Fibroblast of lung (primary cell): ENCODE results near the gene DCHS2. TPM values are rescaled to one million over a fixed set of nuclear protein-coding genes. Genes with fewer than 3 reads are reported as not detected.
A peak's percentile ranks its signal among the peaks of the same experiment; 100 is the strongest.

Experiments used
- DNase-seq, 2 donors: peaks; one replicate each; pipeline versions ENCODE4 v3.0.0 to v3.0.0-alpha.2; 2010; ENCODE audit warnings: low read depth in 2 of 2
- H2AFZ ChIP-seq: 2 replicates; pipeline ENCODE4 v1.5.1; 2012; ENCODE audit warnings: low read length, control low read depth, inconsistent platforms
- H3K27ac ChIP-seq: 2 replicates; pipeline ENCODE4 v1.5.1; 2011; ENCODE audit warnings: low read length, control low read depth; ENCODE audit not compliant: insufficient read depth
- H3K27me3 ChIP-seq: 2 replicates; pipeline ENCODE4 v1.5.1; 2011; ENCODE audit warnings: mild to moderate bottlenecking, low read length; ENCODE audit not compliant: control insufficient read depth, insufficient read depth
- H3K36me3 ChIP-seq: 2 replicates; pipeline ENCODE4 v1.5.1; 2011; ENCODE audit warnings: low read length; ENCODE audit not compliant: control insufficient read depth, insufficient read depth
- H3K4me1 ChIP-seq: 2 replicates; pipeline ENCODE4 v1.5.1; 2011; ENCODE audit warnings: low read length; ENCODE audit not compliant: control insufficient read depth, insufficient read depth; ENCODE audit errors: extremely low read depth
- H3K4me2 ChIP-seq: 2 replicates; pipeline ENCODE4 v1.5.1; 2011; ENCODE audit warnings: low read length, control low read depth; ENCODE audit not compliant: insufficient read depth; ENCODE audit errors: extremely low read depth
- H3K4me3 ChIP-seq, 4 experiments: fragments of 200-600 bp in 1 of 4; sonication (generic) in 1 of 4; replicated peaks in 1 of 4; 2 replicates each; pipeline ENCODE4 v1.5.1; 2011 to 2016; ENCODE audit warnings: low read length in 4 of 4, low read depth in 3 of 4, mild to moderate bottlenecking in 3 of 4, control low read depth in 2 of 4, inconsistent platforms in 1 of 4, mixed read lengths in 1 of 4; ENCODE audit not compliant: insufficient read depth in 1 of 4; ENCODE audit errors: control extremely low read depth in 1 of 4
- H3K79me2 ChIP-seq: 2 replicates; pipeline ENCODE4 v1.5.1; 2012; ENCODE audit warnings: mild to moderate bottlenecking, low read length, inconsistent platforms; ENCODE audit not compliant: control insufficient read depth, insufficient read depth
- H3K9ac ChIP-seq: 2 replicates; pipeline ENCODE4 v1.5.1; 2011; ENCODE audit warnings: mild to moderate bottlenecking, low read length, control low read depth; ENCODE audit not compliant: insufficient read depth
- H3K9me3 ChIP-seq: 2 replicates; pipeline ENCODE4 v1.5.1; 2012; ENCODE audit warnings: low read depth, low read length; ENCODE audit not compliant: control insufficient read depth, insufficient read depth
- H4K20me1 ChIP-seq: 2 replicates; pipeline ENCODE4 v1.5.1; 2011; ENCODE audit warnings: low read length; ENCODE audit not compliant: control insufficient read depth, insufficient read depth; ENCODE audit errors: extremely low read depth
- CTCF ChIP-seq, 2 donors: IDR thresholded peaks in 1 of 2; conservative IDR thresholded peaks in 1 of 2; 1 replicate in 1 of 2; 2 replicates in 1 of 2; pipeline ENCODE4 v1.5.1; 2011 to 2012; ENCODE audit warnings: low read length in 2 of 2, control low read depth in 1 of 2, inconsistent platforms in 1 of 2, low read depth in 1 of 2, mild to moderate bottlenecking in 1 of 2
- EZH2 ChIP-seq: IDR thresholded peaks from 2 replicates; pipeline ENCODE4 v1.5.1; 2012; ENCODE audit warnings: low read length, control low read depth, mild to moderate bottlenecking; ENCODE audit errors: missing control alignments
- polyA plus RNA-seq, 2 donors: library from polyadenylated mRNA; depleted of rRNA in 1 of 2; stranded (reverse) in 1 of 2; unstranded in 1 of 2; fragments of >200 nt; gene quantifications; 2 replicates each; pipeline ENCODE4 v1.2.1, GENCODE V29; 2011 to 2012; ENCODE audit warnings: missing spikeins in 1 of 2
- total RNA-seq: library from RNA; depleted of rRNA; stranded (reverse); fragments of >200 nt; gene quantifications from 2 replicates; pipeline ENCODE4 v1.2.1, GENCODE V29; 2014

The DCHS2 gene
- total and polyA plus RNA-seq, 2 donors (not counting 1 experiment from before 2014, with no cell fraction given), result not detected

GRCh38 chr4:154399259-154399974 lies 92.2 kb downstream of the DCHS2 start:
- Histone ChIP-seq H3K27ac (no peak overlapping the region), H3K4me1 (no peaks in the 10 kb centered on the region), H4K20me1 (no peaks in the 10 kb centered on the region), H3K9ac (no peak overlapping the region), H3K27me3 (no peaks in the 10 kb centered on the region), H3K4me3 (peak overlapping the region in 2 of 4 experiments; percentile 23 to 32), H2AFZ (peak overlapping the region; percentile 44), H3K9me3 (no peaks in the 10 kb centered on the region), H3K79me2 (no peaks in the 10 kb centered on the region), H3K4me2 (peak overlapping the region; percentile 78), H3K36me3 (no peaks in the 10 kb centered on the region)
- TF ChIP-seq CTCF (conservative IDR thresholded peaks at IDR 0.05 in 1 of 2, IDR thresholded peaks at IDR 0.05 in 1 of 2; ENCODE audit: low read depth in 1 of 2, low read length in 2 of 2), result peak; percentile 36 to 52
- no peak for TF ChIP-seq EZH2
- DNase-seq, result peak in 1 of 2 donors; percentile 66

- H4K20me1 ChIP-seq, result no peaks in the 10 kb centered on the region
- no peak for DNase-seq
- H3K4me3 ChIP-seq, result no peak overlapping the region
- no peak overlapping the region for H3K27ac ChIP-seq
- no peaks in the 10 kb centered on the region for H3K79me2 ChIP-seq
- H3K36me3 ChIP-seq, result no peaks in the 10 kb centered on the region
- H3K27me3 ChIP-seq, result no peaks in the 10 kb centered on the region
- no peak overlapping the region for H3K4me2 ChIP-seq
- H3K9me3 ChIP-seq, result no peaks in the 10 kb centered on the region
- no peak overlapping the region for H3K9ac ChIP-seq
- no peak overlapping the region for H2AFZ ChIP-seq
- no peak for TF ChIP-seq CTCF (conservative IDR thresholded peaks at IDR 0.05 in 1 of 2, IDR thresholded peaks at IDR 0.05 in 1 of 2; ENCODE audit: low read depth in 1 of 2, low read length in 2 of 2)
- TF ChIP-seq EZH2, result no peak
- H3K4me1 ChIP-seq, result no peaks in the 10 kb centered on the region
These were observed 101.3 kb downstream of the DCHS2 start for GRCh38 chr4:154390324-154390723.

GRCh38 chr4:154389148-154389547 lies 102.5 kb downstream of the DCHS2 start:
- Histone ChIP-seq H3K4me3 (no peak overlapping the region), H3K9me3 (no peaks in the 10 kb centered on the region), H2AFZ (no peak overlapping the region), H3K27ac (no peak overlapping the region), H3K36me3 (no peaks in the 10 kb centered on the region), H3K9ac (no peak overlapping the region), H3K79me2 (no peaks in the 10 kb centered on the region), H4K20me1 (no peaks in the 10 kb centered on the region), H3K27me3 (no peaks in the 10 kb centered on the region), H3K4me1 (no peaks in the 10 kb centered on the region), H3K4me2 (no peak overlapping the region)
- TF ChIP-seq EZH2 (no peak), CTCF (conservative IDR thresholded peaks at IDR 0.05 in 1 of 2, IDR thresholded peaks at IDR 0.05 in 1 of 2; ENCODE audit: low read depth in 1 of 2, low read length in 2 of 2) (no peak)
- no peak for DNase-seq
